IMR-90 (cell line): ENCODE measurements around the gene USP54. TPM values are rescaled to one million over a fixed set of nuclear protein-coding genes. Genes with fewer than 3 reads are reported as not detected.
"Not testable (repeated sequence)": the region's sequence is repeated elsewhere in the genome, so short reads cannot be mapped to it uniquely, and the experiment has no call there.

ENCODE experiments used
- ATAC-seq: fragments of 200-7000 bp; cut with Tn5 transposase; 2 replicates; pipeline ENCODE4 v1.9.1; 2020; ENCODE audit warnings: low read depth, mild to moderate bottlenecking, moderate library complexity
- BruUV-seq: library from RNA; stranded (reverse); fragments of 400-500 nt; replicated peaks from 2 replicates; lab custom pipeline; 2021; lab: Mats Ljungman, UMichigan
- CTCF ChIA-PET: fragments of 300-600 bp; formaldehyde crosslinking; extraction: SDS; loops from one replicate; lab custom pipeline; 2021; ENCODE audit warnings: antibody characterized with exemption; lab: Yijun Ruan, JAX
- POLR2A ChIA-PET: fragments of 300-600 bp; sonication (Branson Sonifier 250); formaldehyde crosslinking; loops from one replicate; lab custom pipeline; 2022; ENCODE audit warnings: antibody characterized with exemption; ENCODE audit not compliant: unreplicated experiment; lab: Charles Lee
- DNase-seq: peaks from one replicate; pipeline ENCODE4 v3.0.0; 2013
- H2AFZ ChIP-seq: replicated peaks from 2 replicates; pipeline ENCODE3; 2013; ENCODE audit warnings: low read length, mild to moderate bottlenecking; ENCODE audit not compliant: poor library complexity
- H2AK5ac ChIP-seq: 2 replicates; pipeline ENCODE4 v1.6.1; 2013; ENCODE audit warnings: low read depth, low read length, inconsistent platforms
- H2AK9ac ChIP-seq: replicated peaks from 2 replicates; pipeline ENCODE3; 2013; ENCODE audit warnings: mild to moderate bottlenecking, low read depth, low read length, moderate library complexity; ENCODE audit not compliant: poor library complexity
- H2BK120ac ChIP-seq: 2 replicates; pipeline ENCODE4 v1.6.1; 2013; ENCODE audit warnings: low read depth, low read length, inconsistent platforms
- H2BK15ac ChIP-seq: 3 replicates; pipeline ENCODE4 v1.6.1; 2013; ENCODE audit warnings: low read depth, low read length, inconsistent platforms
- H2BK20ac ChIP-seq: 2 replicates; pipeline ENCODE4 v1.6.1; 2013; ENCODE audit warnings: low read depth, mild to moderate bottlenecking, inconsistent platforms, low read length, moderate library complexity
- H2BK5ac ChIP-seq: 2 replicates; pipeline ENCODE4 v1.6.1; 2013; ENCODE audit warnings: mild to moderate bottlenecking, low read depth, low read length, inconsistent platforms; ENCODE audit not compliant: poor library complexity, severe bottlenecking
- H3K14ac ChIP-seq: replicated peaks from 2 replicates; pipeline ENCODE4 v1.6.1; 2013; ENCODE audit warnings: low read depth, low read length, inconsistent platforms
- H3K18ac ChIP-seq: 2 replicates; pipeline ENCODE4 v1.6.1; 2013; ENCODE audit warnings: low read depth, low read length, control low read depth
- H3K23ac ChIP-seq: 2 replicates; pipeline ENCODE4 v1.6.1; 2013; ENCODE audit warnings: low read depth, low read length, inconsistent platforms
- H3K27ac ChIP-seq: 2 replicates; pipeline ENCODE4 v1.5.1; 2013; ENCODE audit warnings: mild to moderate bottlenecking, control low read depth, low read length; ENCODE audit not compliant: insufficient read depth
- H3K27me3 ChIP-seq: 2 replicates; pipeline ENCODE4 v1.6.1; 2013; ENCODE audit warnings: low read length; ENCODE audit not compliant: control insufficient read depth, insufficient read depth
- H3K36me3 ChIP-seq: 2 replicates; pipeline ENCODE4 v1.6.1; 2013; ENCODE audit warnings: low read length, mixed read lengths; ENCODE audit not compliant: control insufficient read depth, insufficient read depth
- H3K4ac ChIP-seq: 2 replicates; pipeline ENCODE4 v1.6.1; 2013; ENCODE audit warnings: low read depth, low read length, inconsistent platforms
- H3K4me1 ChIP-seq: 2 replicates; pipeline ENCODE4 v1.6.1; 2013; ENCODE audit warnings: low read length, mixed read lengths; ENCODE audit not compliant: control insufficient read depth, insufficient read depth
- H3K4me2 ChIP-seq: 2 replicates; pipeline ENCODE4 v1.6.1; 2013; ENCODE audit warnings: low read depth, mild to moderate bottlenecking, control low read depth, low read length, moderate library complexity
- H3K4me3 ChIP-seq: 2 replicates; pipeline ENCODE4 v1.5.1; 2013; ENCODE audit warnings: low read depth, mild to moderate bottlenecking, control low read depth, low read length, moderate library complexity; ENCODE audit not compliant: insufficient read depth
- H3K56ac ChIP-seq: 2 replicates; pipeline ENCODE4 v1.6.1; 2013; ENCODE audit warnings: low read length, inconsistent platforms; ENCODE audit not compliant: insufficient read depth; ENCODE audit errors: extremely low read depth
- H3K79me1 ChIP-seq, 2 experiments: 2 replicates each; pipeline ENCODE4 v1.6.1; 2013; ENCODE audit warnings: low read length in 2 of 2, inconsistent platforms in 1 of 2, low read depth in 1 of 2
- H3K9ac ChIP-seq: 2 replicates; pipeline ENCODE4 v1.6.1; 2013; ENCODE audit warnings: low read depth, low read length, control low read depth
- H3K9me1 ChIP-seq: 2 replicates; pipeline ENCODE4 v1.6.1; 2013; ENCODE audit warnings: low read length, inconsistent platforms; ENCODE audit not compliant: insufficient read depth
- H3K9me3 ChIP-seq: 2 replicates; pipeline ENCODE4 v1.6.1; 2013; ENCODE audit warnings: low read length; ENCODE audit not compliant: control insufficient read depth, insufficient read depth
- H4K20me1 ChIP-seq: 2 replicates; pipeline ENCODE4 v1.6.1; 2013; ENCODE audit warnings: low read length, inconsistent platforms; ENCODE audit not compliant: insufficient read depth
- H4K5ac ChIP-seq: 2 replicates; pipeline ENCODE4 v1.6.1; 2013; ENCODE audit warnings: mild to moderate bottlenecking, low read depth, low read length, control low read depth
- H4K8ac ChIP-seq, 2 experiments: 2 replicates each; pipeline ENCODE4 v1.6.1; 2013; ENCODE audit warnings: low read depth in 2 of 2, low read length in 2 of 2, control low read depth in 1 of 2, inconsistent platforms in 1 of 2
- H4K91ac ChIP-seq: 2 replicates; pipeline ENCODE4 v1.6.1; 2013; ENCODE audit warnings: low read depth, low read length, inconsistent platforms; ENCODE audit not compliant: insufficient read depth
- MAFK ChIP-seq: IDR thresholded peaks from 2 replicates; pipeline ENCODE4 v1.6.1; 2012; ENCODE audit warnings: low read depth, low read length, improper control_type of control experiment
- NFE2L2 ChIP-seq: fragments of 150-350 bp; IDR thresholded peaks from 2 replicates; pipeline ENCODE4 v1.6.1; 2016; ENCODE audit warnings: low read depth, mild to moderate bottlenecking, low read length
- WGBS, 2 experiments: methylation state at CpG; one replicate each; pipeline versions ENCODE4 v1.1.5 to v1.1.7; 2013; ENCODE audit warnings: missing lambda C conversion rate in 2 of 2; ENCODE audit not compliant: insufficient read length in 1 of 2; ENCODE audit errors: extremely low coverage in 2 of 2; 5-methylcytosine and 5-hydroxymethylcytosine counted together
- dilution Hi-C: fragments of 300-500 bp; cut with HindIII; formaldehyde crosslinking; loops from one replicate; pipeline ENCODE4 v1.14.3; 2018; ENCODE audit warnings: low sequenced_read_pairs; ENCODE audit not compliant: unreplicated experiment
- in situ Hi-C: fragments of 300-500 bp; cut with MboI; formaldehyde crosslinking; loops from 3 replicates; pipeline ENCODE4 v1.14.3; 2019; ENCODE audit warnings: low sequenced_read_pairs, inconsistent platforms, mixed read lengths
- intact Hi-C: fragments of 100-400 bp; cut with micrococcal nuclease; formaldehyde crosslinking; loops from 2 replicates; pipeline ENCODE4 v1.10.0; 2022
- polyA plus RNA-seq, 3 experiments: library from polyadenylated mRNA; depleted of rRNA; stranded (reverse); fragments of >200 nt; gene quantifications; 2 replicates each; pipeline ENCODE4 v1.2.3, GENCODE V29; 2012; ENCODE audit warnings: low replicate concordance in 1 of 3
- total RNA-seq: library from RNA; depleted of rRNA; stranded (reverse); fragments of >200 nt; gene quantifications from 2 replicates; pipeline ENCODE4 v1.2.3, GENCODE V29; 2012

The USP54 gene
- total and polyA plus RNA-seq, 2 of the 4 experiments (the other 2 are of a cell fraction), result 4.0 to 7.9 TPM

DNA sequence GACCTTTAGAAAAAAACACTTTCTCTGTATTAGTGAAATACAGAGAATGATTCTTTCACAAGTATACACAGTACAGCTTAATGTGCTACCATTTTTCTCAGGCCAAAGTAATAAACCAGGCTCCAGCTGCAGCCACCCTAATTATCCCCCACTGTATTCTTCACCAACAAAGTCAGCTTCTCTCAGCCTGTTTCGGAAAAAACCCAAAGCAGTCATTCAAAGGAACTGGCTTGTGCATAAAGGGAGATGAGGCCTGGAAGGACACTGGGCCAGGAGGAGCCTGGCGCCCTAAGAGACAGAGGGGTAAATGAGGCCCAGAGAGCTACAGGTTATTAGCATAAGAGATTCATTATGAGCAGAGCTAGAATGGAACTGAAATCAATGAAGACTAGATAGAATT is 9.2 kb downstream of the USP54 start:
- no peak overlapping the region for H3K4me3 ChIP-seq
- H2BK120ac ChIP-seq, result no peak overlapping the region
- H3K18ac ChIP-seq, result no peak overlapping the region
- H3K56ac ChIP-seq, result no peak overlapping the region
- no peak overlapping the region for H4K8ac ChIP-seq
- no peaks in the 10 kb centered on the region for H4K20me1 ChIP-seq
- no peaks in the 10 kb centered on the region; the same call in 1 of the 2 replicates for H3K9me1 ChIP-seq
- no peak overlapping the region for H2BK20ac ChIP-seq
- ChIA-PET POLR2A (no interaction called here), CTCF (interaction anchor here (0.7 kb wide), 1 partner anchor 19 kb away, joined by 5 read pairs; no protein-coding TSS in a partner anchor)
- H3K79me1 ChIP-seq, result peaks cover 0 to 6% of the 10 kb centered on the region in 2 experiments; a peak in 2 of 4 replicates
- no peak overlapping the region for H2AFZ ChIP-seq
- H3K14ac ChIP-seq, result no peak overlapping the region
- no TSS peak for BruUV-seq
- DNase-seq, result no peak
- no peak overlapping the region for H3K23ac ChIP-seq
- no peak overlapping the region for H3K4ac ChIP-seq
- H4K91ac ChIP-seq, result no peak overlapping the region
- intact Hi-C loops, result no loop called here
- H3K36me3 ChIP-seq, result no peaks in the 10 kb centered on the region
- no peak overlapping the region for H2AK9ac ChIP-seq
- ATAC-seq, result no peak
- H3K4me1 ChIP-seq, result peaks cover 4% of the 10 kb centered on the region
- H3K27ac ChIP-seq, result no peak overlapping the region
- H2AK5ac ChIP-seq, result no peak overlapping the region
- in situ Hi-C loops, result no loop called here
- 100% methylated on average over 1 of the region's 2 CpGs; no CpG with 5 or more reads in 1 of the 2 experiments for WGBS, 2 experiments
- H3K27me3 ChIP-seq, result no peaks in the 10 kb centered on the region
- H4K5ac ChIP-seq, result no peak overlapping the region
- H3K4me2 ChIP-seq, result no peak overlapping the region
- H3K9ac ChIP-seq, result no peak overlapping the region
- H2BK5ac ChIP-seq, result no peak overlapping the region
- H3K9me3 ChIP-seq, result peaks cover 3% of the 10 kb centered on the region
- no peak overlapping the region for H2BK15ac ChIP-seq
- TF ChIP-seq MAFK, result no peak
- no peak for TF ChIP-seq NFE2L2
- dilution Hi-C loops, result no loop called here

DNA sequence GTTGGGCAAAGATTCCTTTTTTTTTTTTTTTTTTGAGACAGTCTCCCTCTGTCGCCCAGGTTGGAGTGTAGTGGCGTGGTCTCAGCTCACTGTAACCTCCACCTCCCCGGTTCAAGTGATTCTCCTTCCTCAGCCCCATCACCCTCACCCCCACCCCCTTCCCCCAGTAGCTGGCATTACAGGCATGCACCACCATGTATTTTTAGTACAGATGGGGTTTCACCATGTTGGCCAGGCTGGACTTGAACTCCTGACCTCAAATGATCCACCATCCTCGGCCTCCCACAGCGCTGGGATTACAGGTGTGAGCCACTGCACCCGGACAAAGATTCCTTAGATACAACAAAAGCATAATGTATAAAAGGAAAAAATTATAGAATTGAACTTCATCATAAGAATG is 12.2 kb downstream of the USP54 start:
- H2AFZ ChIP-seq, dilution Hi-C loops, CTCF ChIA-PET, H2BK120ac ChIP-seq, H3K27me3 ChIP-seq, H4K5ac ChIP-seq, BruUV-seq, H2AK5ac ChIP-seq, DNase-seq, H3K14ac ChIP-seq, H3K9me3 ChIP-seq, H4K20me1 ChIP-seq, H3K9me1 ChIP-seq, H3K4me1 ChIP-seq, H4K8ac ChIP-seq, ATAC-seq, POLR2A ChIA-PET, H3K36me3 ChIP-seq, H2BK15ac ChIP-seq, H3K79me1 ChIP-seq, intact Hi-C loops, in situ Hi-C loops, H3K4ac ChIP-seq, H2BK20ac ChIP-seq, H3K4me3 ChIP-seq, H3K18ac ChIP-seq, H3K56ac ChIP-seq, H2BK5ac ChIP-seq, H2AK9ac ChIP-seq, H3K27ac ChIP-seq, H3K4me2 ChIP-seq, H3K9ac ChIP-seq, H3K23ac ChIP-seq, H4K91ac ChIP-seq: not testable (repeated sequence)
- no CpG with 5 or more reads among the region's 6 CpGs for WGBS, 2 experiments
